Pancreas (tissue), 10 donors: ENCODE measurements around the gene SORCS2. TPM values are rescaled to one million over a fixed set of nuclear protein-coding genes. Genes with fewer than 3 reads are reported as not detected.

Source experiments
- ATAC-seq, 4 donors: fragments of 200-7000 bp; cut with Tn5 transposase; one replicate each; pipeline versions ENCODE4 v1.8.0 to v1.9.1; 2020; ENCODE audit warnings: mild to moderate bottlenecking in 4 of 4, moderate library complexity in 4 of 4
- DNase-seq, 6 donors: peaks; one replicate each; pipeline ENCODE4 v3.0.0-alpha.2; 2020
- FAIRE-seq: peaks from 2 replicates; lab custom pipeline; 2012; peaks lifted over from hg19 to GRCh38; lab: Jason Lieb, UNC
- H3K27ac ChIP-seq, 4 donors: fragments of 200-600 bp; sonication (generic); 1 replicate in 3 of 4; 2 replicates in 1 of 4; pipeline versions ENCODE4 v1.5.0 to v1.8.0; 2020
- H3K27me3 ChIP-seq, 4 donors: fragments of 200-600 bp; one replicate each; pipeline ENCODE4 v1.8.0; 2021
- H3K36me3 ChIP-seq, 3 donors: fragments of 200-600 bp; sonication (generic) in 1 of 3; one replicate each; pipeline versions ENCODE4 v1.5.0 to v1.8.0; 2020 to 2021
- H3K4me1 ChIP-seq, 3 donors: fragments of 200-600 bp; one replicate each; pipeline ENCODE4 v1.8.0; 2021
- H3K4me3 ChIP-seq, 4 donors: fragments of 200-600 bp; sonication (generic) in 2 of 4; one replicate each; pipeline versions ENCODE4 v1.5.0 to v1.8.0; 2020 to 2021
- H3K9me3 ChIP-seq, 4 donors: fragments of 200-600 bp; one replicate each; pipeline ENCODE4 v1.8.0; 2021
- WGBS, 2 donors: extraction: QIAGEN DNeasy Blood & Tissue Kit; methylation state at CpG; one replicate each; pipeline ENCODE4 v1.1.7; 2013; 5-methylcytosine and 5-hydroxymethylcytosine counted together
- intact Hi-C, 3 donors: fragments of 100-400 bp; cut with DNase I; formaldehyde crosslinking; loops; one replicate each; pipeline versions ENCODE4 v1.11.1 to v1.14.2; 2022
- microRNA-seq, 2 donors: library from miRNA; unstranded; fragments of <30 nt; microRNA quantifications; one replicate each; pipeline versions ENCODE4 to v1.1.0, GENCODE V29; 2019 to 2020
- polyA plus RNA-seq, 2 donors: library from polyadenylated mRNA; stranded (reverse); fragments of 200-250 nt; gene quantifications; one replicate each; pipeline ENCODE4 v1.2.3, GENCODE V29; 2013
- total RNA-seq, 6 donors: library from RNA; stranded (reverse); fragmentation: NEBNext Ultra II Directional in 4 of 6; extraction: Animal tissue kit (Norgen Biotek cat#: 25700) in 4 of 6; gene quantifications; one replicate each; pipeline versions ENCODE4 v1.2.1 to v1.2.4, GENCODE V29; 2021 to 2023
- TF ChIP-seq, protein P1 (sequence below), 4 donors: fragments of 200-600 bp; sonication (generic) in 3 of 4; IDR thresholded peaks; one replicate each; pipeline versions ENCODE4 v1.5.0 to v1.8.0; 2021; ENCODE audit warnings: antibody characterized with exemption in 4 of 4
- donor health status: healthy with polysubstance abuse.
- donor health status: DM: no; HTN: no; CAD: no; lungs with moderate emphysema.
- donor health status: DM: no; HTN: no; CAD: no.
- donor health status: control.
- donor health status: control.
- donor health status: Bipolar disorder and iron deficiency.
- donor health status: DM: yes; HTN: yes; CAD: no.
- donor health status: DM: no; HTN: no; CAD: no.
- donor health status: DM: no; HTN: no; CAD: no.
- donor health status: DM: yes; HTN: yes; CAD: no.

Gene SORCS2
- total and polyA plus RNA-seq, 8 donors, result 0.14 to 1.7 (median 0.42) TPM

DNA sequence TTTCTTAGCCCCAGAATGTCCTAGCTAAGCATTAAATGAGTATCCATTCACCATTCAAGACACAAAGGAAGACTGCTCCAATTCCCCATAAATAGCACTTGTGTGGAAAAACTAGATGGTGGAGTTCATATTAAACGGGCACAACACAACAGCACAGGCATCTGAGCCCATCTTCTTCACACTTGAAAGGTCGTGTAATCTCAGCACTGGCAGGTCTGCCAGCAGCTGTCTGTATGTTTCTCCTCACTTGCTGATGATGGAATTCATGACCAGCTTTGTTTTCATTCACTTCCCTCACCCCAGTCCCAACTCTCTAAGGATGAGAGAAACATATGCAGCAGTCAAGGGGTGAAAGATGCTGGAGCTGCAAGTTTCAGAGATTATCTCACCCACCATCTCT, 598.7 kb downstream of the SORCS2 start:
- intact Hi-C loops, result no loop called here
- H3K4me3 ChIP-seq, result no peak overlapping the region
- no peak for DNase-seq
- TF ChIP-seq, protein P1, sequence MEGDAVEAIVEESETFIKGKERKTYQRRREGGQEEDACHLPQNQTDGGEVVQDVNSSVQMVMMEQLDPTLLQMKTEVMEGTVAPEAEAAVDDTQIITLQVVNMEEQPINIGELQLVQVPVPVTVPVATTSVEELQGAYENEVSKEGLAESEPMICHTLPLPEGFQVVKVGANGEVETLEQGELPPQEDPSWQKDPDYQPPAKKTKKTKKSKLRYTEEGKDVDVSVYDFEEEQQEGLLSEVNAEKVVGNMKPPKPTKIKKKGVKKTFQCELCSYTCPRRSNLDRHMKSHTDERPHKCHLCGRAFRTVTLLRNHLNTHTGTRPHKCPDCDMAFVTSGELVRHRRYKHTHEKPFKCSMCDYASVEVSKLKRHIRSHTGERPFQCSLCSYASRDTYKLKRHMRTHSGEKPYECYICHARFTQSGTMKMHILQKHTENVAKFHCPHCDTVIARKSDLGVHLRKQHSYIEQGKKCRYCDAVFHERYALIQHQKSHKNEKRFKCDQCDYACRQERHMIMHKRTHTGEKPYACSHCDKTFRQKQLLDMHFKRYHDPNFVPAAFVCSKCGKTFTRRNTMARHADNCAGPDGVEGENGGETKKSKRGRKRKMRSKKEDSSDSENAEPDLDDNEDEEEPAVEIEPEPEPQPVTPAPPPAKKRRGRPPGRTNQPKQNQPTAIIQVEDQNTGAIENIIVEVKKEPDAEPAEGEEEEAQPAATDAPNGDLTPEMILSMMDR (IDR thresholded peaks at IDR 0.05), result no peak
- no peak for FAIRE-seq
- no peaks in the 10 kb centered on the region for H3K4me1 ChIP-seq
- WGBS, 2 donors, result 52 to 56% methylated on average over 2 of the region's 2 CpGs
- no peaks in the 10 kb centered on the region for H3K9me3 ChIP-seq
- ATAC-seq, result no peak
- no peak overlapping the region for H3K27ac ChIP-seq
- no peaks in the 10 kb centered on the region for H3K27me3 ChIP-seq
- H3K36me3 ChIP-seq, result peaks cover 0 to 3% (median 0%) of the 10 kb centered on the region in 3 donors

Small RNAs within 50 kb of the gene (microRNA-seq; reads per million reads assigned to microRNA genes)
- gene MIR4274 (0 reads per million in 2 donors), gene MIR4798 (0 reads per million in 2 donors)

Other genes starting within 250 kb of the SORCS2 start
- 10 to 100 TPM; 14.0 to 26.2 (median 19.7) TPM for gene TADA2B, start 149.2 kb upstream of the SORCS2 start, total RNA-seq
- 10 to 100 TPM in 1 of 2 donors, 1 to 10 TPM in 1; 9.6 to 11.0 TPM for gene TADA2B, start 149.2 kb upstream of the SORCS2 start, polyA plus RNA-seq
- 10 to 100 TPM in 5 of 6 donors, 1 to 10 TPM in 1; 9.5 to 15.6 (median 11.3) TPM for gene GRPEL1, start 124.5 kb upstream of the SORCS2 start, total RNA-seq
- 10 to 100 TPM in 1 of 2 donors, 1 to 10 TPM in 1; 7.7 to 13.5 TPM for gene GRPEL1, start 124.5 kb upstream of the SORCS2 start, polyA plus RNA-seq
- gene PSAPL1, start 242.4 kb downstream of the SORCS2 start, total RNA-seq, result under 1 TPM in 1 of 6 donors, not detected in 5; 0.06 TPM
- not detected for gene PSAPL1, start 242.4 kb downstream of the SORCS2 start, polyA plus RNA-seq